DND-41 (cell line): ENCODE results near the gene OR5P2.

Experiments
- CTCF ChIP-seq: IDR thresholded peaks from 2 replicates; pipeline ENCODE4 v1.5.1; 2012; ENCODE audit warnings: borderline replicate concordance, low read length, moderate library complexity, mild to moderate bottlenecking; ENCODE audit not compliant: poor library complexity, severe bottlenecking; ENCODE audit errors: extremely low read depth
- EZH2 ChIP-seq: IDR thresholded peaks from 3 replicates; pipeline ENCODE4 v1.6.1; 2012; ENCODE audit warnings: borderline replicate concordance, low read depth, mild to moderate bottlenecking, moderate library complexity, low read length, inconsistent platforms; ENCODE audit not compliant: severe bottlenecking

GRCh38 chr11:7833527-7833926 is 36.8 kb upstream of the OR5P2 start:
- TF ChIP-seq CTCF (no peak), EZH2 (no peak)
